ENCODE data around the gene BRD9. TPM values are rescaled to one million over a fixed set of nuclear protein-coding genes. Genes with fewer than 3 reads are reported as not detected.

Gene BRD9
- total RNA-seq, 6 experiments from 2014 or later = 28.0 to 31.5 (median 31.0) TPM

GRCh38 chr5:860506-861150 is 32.0 kb downstream of the BRD9 start:
- DNase-seq = no peak
- Mint-ChIP-seq H3K36me3 (ENCODE audit: low read depth) (no peaks in the 10 kb centered on the region), H3K27ac (no peak overlapping the region), H3K9me3 (no peaks in the 10 kb centered on the region), H3K4me3 (no peak overlapping the region), H3K4me1 (ENCODE audit: low read depth) (peaks cover 8% of the 10 kb centered on the region; the same call in 1 of the 2 replicates), H3K27me3 (ENCODE audit: insufficient read depth) (no peaks in the 10 kb centered on the region)
- TF ChIP-seq CTCF (IDR thresholded peaks at IDR 0.05) = no peak

GRCh38 chr5:859798-860296 is 32.8 kb downstream of the BRD9 start:
- Mint-ChIP-seq H3K4me3 (no peak overlapping the region), H3K27ac (no peak overlapping the region), H3K9me3 (no peaks in the 10 kb centered on the region), H3K36me3 (ENCODE audit: low read depth) (no peaks in the 10 kb centered on the region), H3K27me3 (ENCODE audit: insufficient read depth) (no peaks in the 10 kb centered on the region), H3K4me1 (ENCODE audit: low read depth) (peaks cover 8% of the 10 kb centered on the region; the same call in 1 of the 2 replicates)
- no peak for DNase-seq
- TF ChIP-seq CTCF (IDR thresholded peaks at IDR 0.05) = no peak

- H3K4me3 Mint-ChIP-seq = no peak overlapping the region
- no peaks in the 10 kb centered on the region for H3K27me3 Mint-ChIP-seq (ENCODE audit: insufficient read depth)
- no peak overlapping the region for H3K27ac Mint-ChIP-seq
- peaks cover 8% of the 10 kb centered on the region; the same call in 1 of the 2 replicates for H3K4me1 Mint-ChIP-seq (ENCODE audit: low read depth)
- no peak for TF ChIP-seq CTCF (IDR thresholded peaks at IDR 0.05)
- H3K36me3 Mint-ChIP-seq (ENCODE audit: low read depth) = no peaks in the 10 kb centered on the region
- DNase-seq = no peak
- H3K9me3 Mint-ChIP-seq = no peaks in the 10 kb centered on the region
These were observed 33.2 kb downstream of the BRD9 start for GRCh38 chr5:859391-859790.

- peaks cover 7% of the 10 kb centered on the region; the same call in 1 of the 2 replicates for H3K4me1 Mint-ChIP-seq (ENCODE audit: low read depth)
- H3K4me3 Mint-ChIP-seq = no peak overlapping the region
- no peaks in the 10 kb centered on the region for H3K27me3 Mint-ChIP-seq (ENCODE audit: insufficient read depth)
- no peak overlapping the region for H3K27ac Mint-ChIP-seq
- no peak for DNase-seq
- H3K36me3 Mint-ChIP-seq (ENCODE audit: low read depth) = no peaks in the 10 kb centered on the region
- H3K9me3 Mint-ChIP-seq = no peaks in the 10 kb centered on the region
- TF ChIP-seq CTCF (IDR thresholded peaks at IDR 0.05) = no peak
These were observed 33.9 kb downstream of the BRD9 start for GRCh38 chr5:858726-859125.

- no peaks in the 10 kb centered on the region for H3K36me3 Mint-ChIP-seq (ENCODE audit: low read depth)
- no peak for TF ChIP-seq CTCF (IDR thresholded peaks at IDR 0.05)
- H3K9me3 Mint-ChIP-seq = no peaks in the 10 kb centered on the region
- H3K4me1 Mint-ChIP-seq (ENCODE audit: low read depth) = no peaks in the 10 kb centered on the region
- no peak overlapping the region for H3K4me3 Mint-ChIP-seq
- DNase-seq = no peak
- H3K27ac Mint-ChIP-seq = no peak overlapping the region
- H3K27me3 Mint-ChIP-seq (ENCODE audit: insufficient read depth) = peaks cover 2% of the 10 kb centered on the region; the same call in 1 of the 2 replicates
These were observed 35.8 kb downstream of the BRD9 start for GRCh38 chr5:856531-857425.
